ENCODE measurements around the gene AMN1.
"Not testable (repeated sequence)": the region's sequence is repeated elsewhere in the genome, so short reads cannot be mapped to it uniquely, and the experiment has no call there.

Gene AMN1

DNA sequence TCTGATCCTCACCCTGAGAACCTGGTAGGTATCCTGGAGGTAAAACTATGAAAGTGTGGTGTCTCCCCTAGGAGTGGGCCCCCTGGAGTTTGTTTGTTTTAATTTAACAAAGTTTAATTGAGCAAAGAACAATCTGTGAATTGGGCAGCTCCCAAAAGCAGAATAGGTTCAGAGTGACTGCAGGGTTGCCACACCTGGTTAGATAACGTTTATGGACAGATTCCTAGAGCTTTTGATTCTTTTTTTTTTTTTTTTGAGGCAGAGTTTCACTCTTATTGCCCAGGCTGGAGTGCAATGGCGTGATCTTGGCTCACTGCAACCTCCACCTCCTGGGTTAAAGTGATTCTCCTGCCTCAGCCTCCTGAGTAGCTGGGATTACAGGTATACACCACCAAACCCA, 59.2 kb downstream of the AMN1 start:
- not testable (repeated sequence) for DNase-seq

DNA sequence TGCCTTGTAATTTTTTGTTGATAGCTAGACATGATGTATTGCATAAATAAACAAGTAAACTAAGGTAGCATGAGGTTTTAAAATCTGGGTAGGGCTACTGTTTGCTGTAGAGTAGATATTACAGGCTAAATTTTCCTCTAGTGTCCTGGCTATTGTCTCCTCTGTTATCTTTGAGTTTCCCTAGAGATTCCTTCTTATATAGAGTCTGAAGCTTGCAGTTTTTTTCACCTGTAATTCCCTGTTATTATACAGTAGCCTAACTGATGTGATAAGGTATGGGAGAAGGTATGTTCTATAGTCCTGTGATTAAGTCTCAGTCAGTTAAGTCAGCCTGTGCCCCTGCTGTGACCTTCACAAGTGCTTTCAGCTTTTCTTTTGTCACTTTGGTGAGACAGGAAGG, 59.8 kb downstream of the AMN1 start:
- DNase-seq: no peak

DNA sequence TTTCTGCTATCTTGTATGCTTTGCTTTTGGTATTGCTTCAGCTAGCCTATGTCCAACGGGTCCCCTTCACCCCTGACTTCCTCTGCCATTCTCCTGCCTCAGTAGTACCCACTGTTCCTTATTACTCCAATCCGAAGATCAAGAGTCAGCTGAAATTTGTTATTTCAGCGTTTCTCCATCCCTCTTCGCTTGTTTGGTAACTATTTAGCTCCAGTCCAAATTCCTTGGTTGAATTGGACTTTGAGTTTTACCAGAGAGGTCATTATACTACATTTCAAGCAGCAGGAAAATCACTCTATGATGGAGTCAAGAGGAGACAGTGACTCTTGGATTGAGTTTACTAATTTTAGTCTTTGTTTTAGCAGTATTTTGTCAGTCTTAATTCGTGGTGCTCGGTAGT, 64.8 kb downstream of the AMN1 start:
- no peak for DNase-seq

DNA sequence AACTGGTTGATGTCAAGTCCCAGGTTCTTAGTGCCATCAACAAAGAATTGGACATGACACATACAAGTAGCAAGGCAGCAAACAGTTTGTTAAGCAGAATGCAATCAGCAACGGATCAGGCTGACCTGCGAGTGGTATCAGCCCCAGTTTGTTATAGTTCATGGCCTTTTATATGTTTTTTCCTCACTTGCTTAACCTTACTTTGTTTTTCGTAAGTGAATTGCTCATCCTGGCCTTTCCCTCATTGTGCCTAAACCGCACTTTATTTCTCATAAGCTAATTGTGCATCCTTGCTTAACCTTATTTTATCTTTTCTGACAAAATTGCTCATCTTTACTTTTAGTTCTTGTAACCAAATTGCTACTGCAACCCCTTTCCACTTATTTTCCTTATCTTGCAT, 65.2 kb downstream of the AMN1 start:
- no peak for DNase-seq

DNA sequence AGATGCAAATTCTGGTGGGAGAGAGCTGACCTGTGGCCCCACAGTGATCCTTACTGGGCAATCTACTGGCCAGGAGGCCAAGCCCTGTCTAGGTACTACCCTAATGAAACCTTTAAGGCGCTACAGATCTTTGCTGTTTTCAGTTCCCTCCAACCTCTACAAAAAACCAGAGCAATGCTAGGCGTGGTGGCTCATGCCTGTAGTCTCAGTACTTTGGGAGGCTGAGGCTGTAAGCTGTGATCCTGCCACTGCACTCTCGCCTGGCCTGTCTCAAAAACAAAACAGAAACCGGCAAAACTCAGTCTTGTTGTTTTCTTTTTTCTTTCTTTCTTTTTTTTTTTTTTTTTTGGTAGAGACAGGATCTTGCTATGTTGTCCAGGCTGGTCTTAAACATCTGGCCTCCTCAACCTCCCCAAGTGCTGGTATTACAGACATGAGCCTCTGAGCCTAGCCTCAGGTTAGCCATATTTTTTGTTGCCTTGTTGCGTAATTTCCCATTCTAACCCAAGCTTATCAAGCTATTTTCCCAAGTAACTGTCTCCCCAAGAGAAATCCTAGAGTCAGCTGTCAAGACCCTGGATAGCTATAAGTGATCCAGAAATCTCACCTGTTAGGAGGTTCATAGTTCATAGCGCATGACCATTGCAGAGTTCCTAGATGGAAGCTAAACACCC, 66.5 kb downstream of the AMN1 start:
- DNase-seq: no peak

DNA sequence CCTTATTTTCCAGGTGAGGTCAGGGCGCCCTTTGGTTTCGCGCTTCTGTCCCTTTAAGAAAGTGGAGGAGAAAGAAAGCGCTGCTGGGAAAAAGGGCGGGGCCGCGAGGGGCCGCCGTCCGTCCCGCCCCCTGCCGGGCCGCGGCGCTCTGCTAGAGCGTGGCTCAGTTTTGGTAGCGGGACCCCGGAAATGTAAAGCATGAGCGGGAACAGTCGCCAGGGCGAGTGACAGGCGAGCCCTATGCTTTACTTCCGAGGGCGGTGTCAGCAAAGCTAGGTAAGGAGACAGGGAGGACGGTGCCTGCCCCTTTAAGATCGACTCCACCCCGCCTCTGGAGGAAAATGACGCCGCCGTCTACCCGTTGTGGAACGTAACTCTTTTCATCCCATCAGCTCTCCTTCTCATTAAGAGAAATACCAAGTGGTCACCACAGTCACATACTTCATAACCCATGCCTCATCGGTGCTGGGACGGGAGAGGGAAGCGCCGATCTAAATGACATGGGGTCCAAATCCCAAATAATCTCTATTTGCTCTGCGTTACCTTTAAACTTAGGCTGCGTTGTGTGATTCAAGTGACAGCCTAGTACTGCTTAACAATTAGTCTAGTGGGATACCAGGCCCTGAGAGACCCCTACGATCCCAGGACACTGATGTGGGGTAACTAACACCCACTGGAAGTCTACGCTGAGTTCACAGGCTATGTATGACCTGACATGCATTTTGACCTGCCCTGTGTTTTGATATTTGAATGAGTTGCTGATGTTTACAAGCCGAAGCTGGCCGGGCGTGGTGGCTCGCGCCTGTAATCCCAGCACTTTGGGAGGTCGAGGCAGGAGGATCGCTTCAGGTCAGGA, 69.5 kb downstream of the AMN1 start, which contains the start of gene ETFBKMT:
Gene ETFBKMT, plus strand, starts transcription at position 602 of the 856 bp plus-strand sequence. CDS start 2,266 bp downstream, outside the sequence.
- DNase-seq: peak; percentile 98

DNA sequence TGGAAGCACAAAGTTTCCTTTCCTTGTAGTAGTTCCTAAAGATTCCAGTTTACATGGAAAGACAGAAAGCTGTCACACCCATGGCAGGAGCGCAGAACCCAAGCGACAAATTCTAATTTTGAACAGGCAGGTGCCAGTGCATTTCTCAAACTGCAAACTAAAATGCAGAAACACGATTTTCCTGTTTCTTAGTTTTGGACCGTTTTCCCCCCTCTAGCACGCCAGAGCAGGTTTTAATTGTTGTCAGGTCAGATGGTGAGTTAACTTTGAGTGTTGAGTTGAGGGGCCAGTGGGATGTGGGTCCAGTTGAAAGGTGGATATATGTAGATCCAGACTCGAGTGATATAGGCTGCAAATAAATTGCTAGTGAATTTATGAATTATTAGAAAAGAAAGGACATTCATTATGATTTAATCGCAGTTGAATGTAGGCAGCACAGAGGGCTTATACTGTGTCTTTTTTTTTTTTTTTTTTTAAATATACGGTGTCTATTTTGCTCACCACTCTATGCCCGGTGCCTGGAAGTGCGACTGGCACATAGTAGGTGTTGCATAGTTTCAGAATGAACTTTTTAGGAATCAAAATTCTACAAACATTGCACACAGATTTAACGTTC, 70.2 kb downstream of the AMN1 start:
- no peak for DNase-seq

DNA sequence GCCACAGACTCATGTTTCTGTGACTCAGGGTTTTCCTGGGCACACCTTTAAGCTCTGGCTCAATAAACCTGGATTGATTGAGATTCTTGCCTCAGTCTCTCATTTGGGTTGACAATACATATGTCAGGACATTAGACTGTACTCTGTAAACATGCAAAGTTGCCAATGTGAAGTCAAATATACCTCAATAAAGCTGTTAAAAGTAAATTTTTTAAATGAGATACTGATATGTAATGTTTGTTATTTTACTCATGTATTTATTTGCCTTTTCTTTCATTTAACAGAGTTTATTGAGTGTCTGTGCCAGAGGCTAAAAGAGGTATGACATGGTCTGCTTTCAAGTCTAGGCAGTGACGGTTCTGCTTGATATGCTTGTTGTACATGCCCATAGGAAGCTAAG, 73.0 kb downstream of the AMN1 start:
- DNase-seq: no peak

DNA sequence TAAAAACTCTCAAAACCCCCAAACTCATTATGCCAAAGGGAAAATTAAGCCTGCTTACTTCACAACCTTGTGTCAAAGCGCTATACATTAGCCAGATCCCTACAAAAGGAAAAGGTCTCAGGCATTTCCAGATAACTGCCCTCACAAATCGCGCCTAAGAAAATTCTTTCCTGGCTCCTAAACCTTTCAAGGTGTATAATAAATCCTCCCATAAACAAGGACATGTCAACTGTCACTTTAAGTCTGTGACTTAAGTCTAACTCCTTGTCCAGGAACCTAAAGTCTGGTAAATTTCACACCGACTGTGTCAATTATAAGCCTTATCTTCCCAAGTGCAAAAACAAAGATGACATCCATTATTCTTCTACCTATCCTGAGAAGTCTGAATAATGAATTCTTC, 73.6 kb downstream of the AMN1 start:
- DNase-seq: no peak

DNA sequence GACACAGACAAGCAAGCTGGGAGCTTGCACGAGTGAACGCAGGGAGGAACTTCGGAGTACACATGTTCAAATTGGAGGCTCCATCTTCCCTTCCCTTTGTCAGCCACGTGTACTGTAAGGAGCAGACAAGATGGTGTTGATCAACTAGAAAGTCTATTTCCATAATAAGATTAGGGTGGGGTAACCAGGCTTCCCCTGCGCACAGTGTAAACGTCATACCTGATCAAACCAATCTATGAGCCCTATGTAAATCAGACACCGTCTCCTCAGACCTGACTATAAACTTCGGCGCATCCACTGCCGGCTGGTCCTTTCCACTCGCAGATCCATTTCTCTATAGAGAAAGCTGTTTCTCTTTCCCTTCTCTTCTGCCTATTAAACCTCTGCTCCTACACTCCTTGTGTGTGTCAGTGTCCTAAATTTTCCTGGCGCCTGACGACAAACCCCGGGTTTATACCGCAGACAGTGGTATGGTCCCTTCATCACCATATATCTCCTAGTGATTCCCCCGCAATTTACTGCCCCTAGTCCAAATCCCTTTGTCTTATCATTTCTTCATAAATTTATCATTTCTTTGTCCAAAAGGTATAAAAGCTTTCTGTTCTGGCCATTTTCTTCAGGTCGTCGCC, 76.8 kb downstream of the AMN1 start:
- no peak for DNase-seq

DNA sequence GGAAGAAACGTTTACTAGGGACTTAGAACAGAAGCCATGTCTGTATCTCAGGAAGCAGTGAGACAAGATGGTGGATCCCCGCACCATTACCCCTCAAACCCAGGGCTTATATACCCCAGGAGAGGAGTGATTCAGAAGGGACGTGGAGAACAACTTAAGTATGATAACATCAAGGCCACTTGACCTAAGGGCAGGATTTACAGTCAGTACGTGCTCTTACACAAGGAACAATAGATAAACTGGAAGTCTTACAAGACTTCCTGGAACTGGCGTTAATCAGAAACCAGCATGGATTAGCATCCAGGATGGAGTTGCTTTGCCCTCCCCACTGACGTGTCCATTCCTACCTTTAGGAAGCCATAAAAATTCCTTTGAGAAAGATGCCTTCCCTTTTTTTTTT, 77.9 kb downstream of the AMN1 start:
- DNase-seq: no peak

DNA sequence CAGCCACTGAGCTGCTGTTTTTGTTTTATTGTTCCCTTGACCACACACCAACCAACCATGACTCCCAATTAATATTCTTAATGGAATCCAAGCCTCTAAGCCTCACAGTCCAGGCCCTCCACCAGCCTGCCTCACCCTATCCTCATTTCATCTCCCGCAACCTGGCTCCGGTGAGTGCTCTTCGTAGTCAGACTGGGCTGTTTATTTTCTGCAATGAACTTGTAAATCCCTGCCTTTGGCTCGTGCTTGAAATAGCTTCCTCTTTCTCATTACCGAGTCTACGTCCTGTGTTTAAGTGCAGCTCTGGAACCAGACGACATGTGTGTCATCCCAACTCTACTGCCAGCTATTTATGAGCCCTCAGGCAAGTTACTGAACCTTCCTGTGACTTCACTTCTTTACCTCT, 81.7 kb downstream of the AMN1 start:
- no peak for DNase-seq

DNA sequence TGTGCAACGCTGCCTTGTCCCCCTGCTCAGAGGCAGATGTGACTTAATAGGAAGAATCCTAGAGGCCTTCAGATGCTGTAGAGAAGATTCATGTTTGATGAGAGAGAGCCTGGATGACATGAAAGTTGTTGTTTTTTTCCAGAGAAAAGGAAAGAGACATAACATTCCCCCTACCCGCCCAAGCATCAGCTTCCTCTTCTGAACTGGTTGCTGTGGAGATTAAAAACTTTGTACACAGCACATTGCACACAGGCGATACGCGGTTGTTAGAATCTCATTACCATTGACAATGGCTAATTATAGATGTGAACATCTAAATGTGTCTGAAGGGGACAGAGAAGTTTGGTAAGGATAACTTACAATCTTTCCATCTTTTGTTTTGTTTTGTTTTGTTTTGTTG, 82.9 kb downstream of the AMN1 start:
- no peak for DNase-seq

DNA sequence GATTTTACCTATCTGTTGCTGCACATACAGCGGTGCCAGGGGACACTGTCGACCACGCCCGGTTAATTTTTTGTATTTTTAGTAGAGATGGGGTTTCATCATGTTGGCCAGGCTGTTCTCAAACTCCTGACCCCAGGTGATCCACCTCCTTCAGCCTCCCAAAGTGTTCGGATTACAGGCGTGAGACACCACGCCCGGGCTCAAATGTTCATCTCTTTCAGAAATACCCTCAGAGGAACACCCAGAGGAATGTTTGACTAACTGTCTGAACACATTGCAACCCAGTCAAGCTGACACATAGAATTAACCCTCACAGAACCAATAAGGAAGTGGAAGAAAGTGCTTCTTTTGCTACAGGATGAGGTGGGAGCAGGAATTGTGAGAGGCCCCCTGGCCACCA, 84.3 kb downstream of the AMN1 start:
- DNase-seq: no peak

DNA sequence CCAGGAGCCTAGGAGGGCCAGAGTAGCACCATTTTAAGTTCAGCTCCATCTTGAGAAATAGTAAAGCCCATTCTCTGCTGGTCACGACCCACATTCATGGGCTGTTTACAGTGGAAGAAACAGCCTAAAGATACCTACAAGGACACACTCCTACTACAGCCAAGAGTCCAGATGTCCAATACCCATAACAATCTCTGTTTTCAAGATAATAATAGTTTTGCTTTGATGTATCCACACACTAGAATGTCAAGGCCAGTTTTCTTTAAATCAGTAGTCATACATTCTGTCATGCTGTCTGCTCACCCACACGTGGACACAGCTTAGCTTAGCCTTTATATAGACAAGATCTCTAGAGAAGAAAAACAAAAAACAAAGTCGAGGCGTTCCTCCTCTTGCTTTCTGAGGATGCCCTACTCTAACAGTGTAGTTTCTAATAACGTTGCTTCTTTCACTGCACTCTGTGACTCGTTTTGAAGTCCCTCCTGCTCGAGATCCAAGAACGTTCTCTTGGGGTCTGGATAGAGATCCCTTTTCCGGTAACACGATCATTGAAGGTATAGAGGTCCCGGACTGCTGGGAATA, 87.2 kb downstream of the AMN1 start:
- DNase-seq: no peak

DNA sequence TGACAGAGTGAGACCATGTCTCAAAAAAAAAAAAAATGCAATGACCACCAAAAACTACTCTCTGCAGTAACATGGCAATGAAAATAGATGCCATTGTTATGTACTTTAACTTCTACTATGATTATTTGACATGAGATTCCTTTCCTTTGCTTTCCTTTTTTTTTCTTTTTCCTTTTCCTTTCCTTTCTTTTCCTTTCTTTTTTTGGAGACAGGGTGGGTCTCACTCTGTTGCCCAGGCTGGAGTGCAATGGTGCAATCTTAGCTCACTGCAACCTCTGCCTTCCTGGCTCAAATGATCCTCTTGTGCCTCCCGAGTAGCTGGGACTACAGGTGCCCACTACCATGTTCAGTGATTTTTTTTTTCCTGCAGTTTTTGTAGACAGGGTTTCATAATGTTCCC, 94.2 kb downstream of the AMN1 start:
- no peak for DNase-seq

DNA sequence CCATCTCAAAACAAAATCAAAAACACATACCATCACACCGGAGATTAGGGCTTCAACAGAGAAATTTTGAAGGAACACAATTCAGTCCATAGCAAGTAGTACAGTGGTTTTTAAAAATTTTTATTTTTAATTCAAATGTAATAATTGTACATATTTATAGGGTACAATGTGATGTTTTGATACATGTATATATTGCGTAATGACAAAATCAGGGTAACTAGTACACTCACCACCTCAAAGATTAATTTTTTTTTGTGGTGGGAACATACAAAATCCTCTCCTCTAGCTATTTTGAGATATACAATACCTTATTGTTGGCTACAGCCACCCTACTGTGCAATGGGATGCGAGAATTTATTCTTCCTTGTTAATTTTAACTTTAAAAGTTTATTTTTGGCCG, 95.4 kb downstream of the AMN1 start:
- DNase-seq: no peak

DNA sequence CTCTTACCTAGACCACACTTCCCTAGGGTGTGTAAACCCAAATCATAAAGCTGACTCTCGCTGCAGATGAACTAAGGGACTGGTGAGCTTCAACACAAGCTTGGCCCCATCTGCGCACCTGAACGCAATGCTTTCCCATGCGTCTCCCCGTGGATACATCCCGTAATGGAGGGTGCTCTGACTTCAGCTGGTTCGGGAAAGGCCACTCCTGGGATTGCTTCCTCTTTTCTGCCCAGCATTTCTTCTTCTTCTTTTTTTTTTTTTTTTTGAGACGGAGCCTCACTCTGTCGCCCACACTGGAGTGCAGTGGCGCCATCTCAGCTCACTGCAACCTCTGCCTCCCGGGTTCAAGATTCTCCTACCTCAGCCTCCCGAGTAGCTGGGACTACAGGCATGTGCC, 97.0 kb downstream of the AMN1 start:
- DNase-seq: no peak

DNA sequence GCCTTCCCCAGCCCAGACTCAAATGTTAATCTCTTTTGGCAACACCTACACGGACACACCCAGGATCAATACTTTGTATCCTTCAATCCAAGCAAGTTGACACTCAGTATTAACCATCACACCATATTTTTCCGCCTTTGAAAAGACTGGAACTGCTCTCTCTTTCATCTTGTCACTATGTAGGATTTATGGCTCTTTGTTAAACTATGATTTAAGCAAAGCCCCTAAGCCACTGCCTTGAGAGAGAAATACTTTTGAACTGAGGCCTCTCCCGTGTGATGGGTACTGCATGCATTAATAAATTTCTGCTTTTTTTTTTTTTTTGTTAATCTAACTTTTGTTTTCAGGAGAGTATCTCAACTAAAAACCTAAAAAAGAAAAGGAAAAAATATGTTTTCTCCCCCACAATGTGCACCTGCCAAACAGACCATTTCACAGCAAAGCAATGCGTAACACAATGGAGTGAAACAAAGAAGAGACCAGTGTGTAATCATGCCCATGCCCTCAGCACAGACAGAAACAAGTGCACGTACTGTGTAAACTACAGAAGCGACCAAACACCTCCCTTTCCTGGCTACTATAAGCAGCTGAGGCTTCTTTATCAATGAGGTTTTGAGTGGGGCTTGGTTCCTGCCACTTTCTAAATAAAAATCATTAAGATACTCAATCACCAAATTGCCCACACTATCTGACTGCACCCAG, 97.6 kb downstream of the AMN1 start:
- no peak for DNase-seq

DNA sequence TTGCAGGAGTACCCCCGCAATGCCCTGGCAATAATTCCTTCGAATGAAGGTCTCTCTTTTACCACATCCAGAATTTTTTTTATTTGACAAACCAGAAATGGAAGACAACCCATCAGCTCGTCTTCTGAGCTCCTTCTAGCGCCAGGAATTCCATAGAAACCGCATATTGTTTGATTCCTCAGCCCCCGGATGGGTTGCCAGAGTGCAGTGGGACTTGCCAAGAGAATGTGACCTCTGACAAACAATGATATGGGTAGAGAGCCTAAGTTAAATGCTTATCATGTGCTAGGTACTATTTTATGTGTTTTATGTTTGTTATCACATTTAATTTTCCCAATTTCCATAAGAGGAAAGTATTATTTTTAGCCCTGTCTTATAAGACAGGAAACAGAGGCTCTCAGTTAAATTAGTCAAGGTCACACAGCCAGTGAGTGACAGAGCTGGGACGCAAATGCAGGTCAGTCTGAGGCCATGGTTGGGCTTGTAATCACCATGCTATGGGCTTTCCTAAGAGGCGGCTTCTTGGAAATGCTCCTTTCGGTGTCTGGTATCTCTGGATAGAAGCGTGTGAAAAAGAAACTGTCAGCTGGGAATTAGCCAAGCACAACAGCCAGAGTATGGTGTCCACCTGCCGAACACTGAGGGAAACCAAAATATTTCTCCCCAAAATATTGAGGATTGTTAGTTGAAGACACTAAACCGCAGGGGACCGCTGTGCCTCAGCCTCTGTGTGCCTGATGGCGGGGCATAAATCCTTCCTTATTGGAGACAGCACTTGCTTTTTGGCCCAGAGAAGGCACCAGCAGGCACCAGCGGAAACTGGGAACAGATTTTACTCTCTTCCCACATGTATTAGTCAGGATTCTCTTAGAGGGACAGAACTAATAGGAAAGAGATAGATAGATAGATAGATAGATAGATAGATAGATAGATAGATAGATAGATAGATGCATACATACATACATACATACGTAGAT, 98.8 kb downstream of the AMN1 start:
- DNase-seq: no peak

DNA sequence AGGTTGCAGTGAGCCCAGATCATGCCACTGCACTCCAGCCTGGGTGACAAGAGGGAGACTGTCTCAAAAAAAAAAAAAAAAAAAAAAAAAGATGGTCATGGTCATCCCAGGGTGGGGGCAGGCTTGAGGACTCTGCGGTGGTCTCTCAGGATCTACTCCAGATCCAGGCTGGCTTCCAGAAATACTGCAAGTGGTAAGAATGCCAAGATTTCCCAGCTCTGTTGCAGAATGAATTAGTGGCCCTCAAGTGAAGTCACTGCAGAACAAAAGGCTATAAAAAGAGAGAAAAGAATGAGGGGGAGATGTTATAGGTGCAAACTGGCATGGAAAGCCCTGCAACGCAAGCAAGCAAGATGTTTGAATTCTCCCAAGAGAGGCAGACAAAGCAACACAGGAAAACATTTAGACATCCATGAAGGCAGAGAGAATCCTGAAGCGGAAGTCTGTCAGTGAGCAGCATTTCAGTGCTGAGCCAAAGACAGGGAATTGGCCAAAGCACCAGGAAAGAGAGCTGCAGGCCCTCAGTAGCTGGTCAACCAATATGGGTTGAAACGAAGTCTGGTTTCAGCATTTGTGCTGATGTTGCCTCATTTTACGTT, 101.3 kb downstream of the AMN1 start:
- no peak for DNase-seq

Data from SIG-M5 (cell line).